Mucosa of gallbladder (tissue), 1 donor: ENCODE measurements around the gene DYNC1I2. TPM values are rescaled to one million over a fixed set of nuclear protein-coding genes. Genes with fewer than 3 reads are reported as not detected.
"Not testable (repeated sequence)": the region's sequence is repeated elsewhere in the genome, so short reads cannot be mapped to it uniquely, and the experiment has no call there.

ENCODE experiments used
- DNase-seq: peaks from one replicate; pipeline ENCODE4 v3.0.0-alpha.2; 2020; ENCODE audit warnings: low spot score
- total RNA-seq: library from RNA; stranded (reverse); gene quantifications from one replicate; pipeline ENCODE4 v1.2.1, GENCODE V29; 2021
- donor health status: DM: no; HTN: no; CAD: no.

Gene DYNC1I2
- total RNA-seq, 1 donor from 2014 or later: 110 TPM

DNA sequence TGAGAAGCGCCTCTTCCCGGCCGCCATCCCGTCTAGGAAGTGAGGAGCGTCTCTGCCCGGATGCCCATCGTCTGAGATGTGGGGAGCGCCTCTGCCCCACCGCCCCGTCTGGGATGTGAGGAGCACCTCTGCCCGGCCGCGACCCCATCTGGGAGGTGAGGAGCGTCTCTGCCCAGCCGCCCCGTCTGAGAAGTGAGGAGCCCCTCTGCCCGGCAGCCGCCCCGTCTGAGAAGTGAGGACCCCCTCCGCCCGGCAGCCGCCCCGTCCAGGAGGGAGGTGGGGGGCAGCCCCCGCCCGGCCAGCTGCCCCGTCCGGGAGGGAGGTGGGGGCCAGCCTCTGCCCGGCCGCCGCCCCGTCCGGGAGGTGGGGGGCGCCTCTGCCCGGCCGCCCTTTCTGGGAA, 87.3 kb downstream of the DYNC1I2 start:
- DNase-seq: not testable (repeated sequence)

- DNase-seq: no peak
Observed at GRCh38 chr2:171778515-171778914, 91.2 kb downstream of the DYNC1I2 start.

DNA sequence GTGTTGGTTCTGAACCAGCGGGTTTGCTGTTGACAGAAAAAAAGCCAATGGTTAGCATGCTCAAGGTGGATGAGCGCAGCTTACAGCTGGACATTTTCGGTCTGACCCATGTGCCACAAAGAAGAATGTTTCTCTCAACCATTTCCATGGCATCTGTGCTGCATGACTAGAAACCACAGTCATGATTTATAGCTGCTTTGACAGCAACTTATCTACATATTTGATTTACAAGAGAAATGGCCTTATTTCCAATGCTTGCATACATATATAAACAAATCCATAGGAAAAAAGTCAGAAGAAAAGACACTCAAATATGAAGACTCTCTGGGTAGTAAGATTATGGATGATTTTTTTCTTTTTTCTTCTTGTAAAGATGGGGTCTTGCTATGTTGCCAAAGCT, 98.2 kb downstream of the DYNC1I2 start:
- no peak for DNase-seq

GRCh38 chr2:171787333-171788072, 100.2 kb downstream of the DYNC1I2 start:
- peak; percentile 45 for DNase-seq

DNA sequence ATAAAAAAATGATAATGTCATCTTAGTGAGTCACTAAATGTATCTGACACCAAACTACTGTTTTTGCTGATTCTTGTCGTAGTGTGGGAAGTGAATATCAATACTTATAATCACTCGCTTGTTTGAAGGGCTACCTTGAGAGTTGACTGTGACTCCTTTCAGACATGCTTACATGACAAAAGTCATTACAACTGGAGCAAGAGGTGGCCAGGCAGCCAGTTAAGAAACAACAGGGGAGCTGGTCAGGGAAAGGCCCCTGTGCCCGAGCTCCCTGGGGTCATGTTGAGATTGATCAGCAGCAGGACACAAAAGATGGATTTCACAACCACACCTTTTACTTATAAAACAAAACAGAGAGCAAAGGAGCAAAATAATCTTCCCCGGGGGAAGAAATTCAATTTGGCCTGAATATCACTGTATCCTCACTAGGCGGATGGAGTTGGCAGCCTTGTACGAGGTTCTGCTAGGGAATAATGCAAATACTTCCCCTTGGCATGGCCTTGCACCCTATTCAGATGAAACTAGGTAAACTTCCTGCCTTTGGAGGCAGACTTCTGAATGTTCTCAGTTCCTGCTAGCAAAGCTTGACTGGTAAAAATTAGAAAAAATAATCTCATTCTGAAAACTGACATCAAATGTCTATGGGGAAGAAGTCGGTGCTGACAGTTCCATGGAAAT, 101.2 kb downstream of the DYNC1I2 start:
- DNase-seq: peak; percentile 69

DNA sequence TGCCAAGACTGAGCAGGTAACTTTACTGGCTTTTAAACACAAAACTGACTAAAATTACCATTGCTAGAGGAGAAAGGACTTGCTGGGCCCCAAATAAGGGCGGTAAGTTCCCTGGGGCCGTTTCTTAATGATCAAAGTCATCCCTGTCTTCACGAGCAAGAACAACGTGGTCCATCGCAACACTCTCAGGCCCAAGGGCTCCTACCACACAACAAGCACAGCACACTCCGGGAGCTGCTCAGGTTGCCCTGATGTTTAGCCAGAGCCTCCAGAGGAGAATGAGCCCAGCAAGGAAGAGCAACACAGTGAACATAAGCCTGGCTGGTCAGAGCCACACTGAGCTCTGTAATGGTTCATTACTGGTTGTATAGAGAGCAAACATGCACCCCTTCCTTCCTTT, 102.7 kb downstream of the DYNC1I2 start:
- DNase-seq: no peak

DNA sequence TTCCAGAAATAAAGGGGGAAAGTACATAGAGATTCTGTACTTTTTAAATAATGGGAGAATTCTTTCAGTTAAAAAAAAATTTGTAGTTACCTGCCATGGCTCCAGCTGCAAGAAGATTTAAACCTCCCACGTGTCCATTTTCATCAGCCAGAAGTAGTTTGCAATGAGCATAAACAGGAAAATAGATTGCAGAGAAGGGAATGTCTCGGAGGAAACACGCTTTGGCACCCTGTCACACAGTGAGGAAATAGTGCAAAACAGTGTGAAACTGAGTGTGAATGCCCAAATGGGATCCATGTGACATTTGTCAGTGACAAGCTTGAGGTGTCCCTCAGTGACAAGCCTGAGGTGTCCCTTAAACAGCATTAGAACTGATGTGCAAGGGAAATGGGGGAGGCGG, 104.1 kb downstream of the DYNC1I2 start:
- DNase-seq: no peak

DNA sequence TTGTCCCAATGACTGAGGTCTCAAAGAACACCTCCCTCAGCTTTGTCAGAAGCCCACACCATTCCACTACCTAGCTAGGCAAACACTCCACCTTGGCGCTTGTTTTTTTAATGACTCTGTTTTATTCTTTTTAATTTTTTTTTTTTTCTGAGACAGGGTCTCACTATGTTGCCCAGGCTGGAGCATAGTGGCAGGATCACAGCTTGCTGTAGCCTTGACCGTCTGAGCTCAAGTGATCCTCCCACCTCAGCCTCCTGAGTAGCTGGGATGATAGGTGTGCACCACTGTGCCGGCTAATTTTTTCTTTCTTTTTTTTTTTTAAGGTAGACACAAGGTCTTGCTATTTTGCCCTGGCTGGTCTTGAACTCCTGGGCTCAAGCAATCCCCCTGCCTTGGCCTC, 104.9 kb downstream of the DYNC1I2 start:
- no peak for DNase-seq

DNA sequence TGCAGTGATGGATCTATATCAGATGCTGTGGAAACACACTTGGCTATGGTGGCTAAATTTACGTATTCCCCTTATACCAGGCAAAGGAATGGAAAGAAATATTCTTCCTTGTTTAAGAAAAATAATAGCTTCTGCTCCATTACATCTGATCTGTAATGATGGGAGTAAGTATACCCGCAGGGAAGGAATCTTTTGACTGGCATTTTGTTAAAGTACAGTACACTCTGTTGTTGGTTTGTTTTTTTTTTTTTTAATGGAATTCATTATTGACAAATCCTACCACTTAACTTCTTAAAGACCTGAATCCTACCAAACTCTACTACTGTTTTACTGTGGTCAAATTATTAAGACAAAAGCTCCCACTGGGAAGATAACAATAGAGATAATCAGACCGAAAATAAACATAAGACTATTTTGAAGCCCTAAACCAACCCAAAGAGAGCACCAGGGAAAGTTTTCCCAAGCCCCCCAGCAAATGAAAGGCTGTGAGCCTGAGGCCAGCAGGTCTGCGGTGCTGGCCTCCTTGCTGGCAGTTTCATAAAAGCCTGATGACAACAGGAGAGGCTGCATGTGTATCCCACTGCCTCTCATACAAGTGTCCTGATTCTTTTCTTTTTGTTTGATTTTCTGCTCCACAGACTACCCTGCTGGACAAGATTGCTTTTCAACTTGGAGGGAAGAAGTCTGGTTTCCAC, 105.8 kb downstream of the DYNC1I2 start:
- no peak for DNase-seq

GRCh38 chr2:171793691-171794678, 106.7 kb downstream of the DYNC1I2 start:
- no peak for DNase-seq

- DNase-seq: no peak
Observed at GRCh38 chr2:171794918-171795317, 107.6 kb downstream of the DYNC1I2 start.

Other genes with a start within 250 kb of the DYNC1I2 start
- 126 TPM for gene CYBRD1, start 165.0 kb upstream of the DYNC1I2 start, total RNA-seq
- 9.2 TPM for gene SLC25A12, start 206.8 kb downstream of the DYNC1I2 start, total RNA-seq
- gene HAT1, start 235.0 kb downstream of the DYNC1I2 start, total RNA-seq: 24.3 TPM